ENCODE data around the gene SGMS2.

GRCh38 chr4:107896158-107896645 is 71.5 kb downstream of the SGMS2 start:
- TF ChIP-seq EZH2 (IDR thresholded peaks at IDR 0.05; ENCODE audit: insufficient read depth, poor library complexity, severe bottlenecking) (no peak), EZH2phosphoT487 (IDR thresholded peaks at IDR 0.05; ENCODE audit: insufficient read depth, low read depth) (peak; percentile 99)

Measured in GM23248 (cell line).